SU-DHL-6 (cell line): ENCODE measurements around the gene PLIN5.

ENCODE experiments used
- CTCF ChIP-seq: fragments of 200-600 bp; sonication (generic); IDR thresholded peaks from one replicate; pipeline ENCODE4 v1.5.1; 2017; ENCODE audit warnings: antibody characterized with exemption, mild to moderate bottlenecking, low read length, moderate library complexity; ENCODE audit not compliant: insufficient read depth, poor library complexity, severe bottlenecking
- EZH2phosphoT487 ChIP-seq: fragments of 200-600 bp; sonication (generic), shearing (Covaris generic); conservative IDR thresholded peaks from 2 replicates; pipeline ENCODE4 v1.6.1; 2018; ENCODE audit warnings: mild to moderate bottlenecking, antibody characterized with exemption, low read length, moderate library complexity, mixed read lengths

DNA sequence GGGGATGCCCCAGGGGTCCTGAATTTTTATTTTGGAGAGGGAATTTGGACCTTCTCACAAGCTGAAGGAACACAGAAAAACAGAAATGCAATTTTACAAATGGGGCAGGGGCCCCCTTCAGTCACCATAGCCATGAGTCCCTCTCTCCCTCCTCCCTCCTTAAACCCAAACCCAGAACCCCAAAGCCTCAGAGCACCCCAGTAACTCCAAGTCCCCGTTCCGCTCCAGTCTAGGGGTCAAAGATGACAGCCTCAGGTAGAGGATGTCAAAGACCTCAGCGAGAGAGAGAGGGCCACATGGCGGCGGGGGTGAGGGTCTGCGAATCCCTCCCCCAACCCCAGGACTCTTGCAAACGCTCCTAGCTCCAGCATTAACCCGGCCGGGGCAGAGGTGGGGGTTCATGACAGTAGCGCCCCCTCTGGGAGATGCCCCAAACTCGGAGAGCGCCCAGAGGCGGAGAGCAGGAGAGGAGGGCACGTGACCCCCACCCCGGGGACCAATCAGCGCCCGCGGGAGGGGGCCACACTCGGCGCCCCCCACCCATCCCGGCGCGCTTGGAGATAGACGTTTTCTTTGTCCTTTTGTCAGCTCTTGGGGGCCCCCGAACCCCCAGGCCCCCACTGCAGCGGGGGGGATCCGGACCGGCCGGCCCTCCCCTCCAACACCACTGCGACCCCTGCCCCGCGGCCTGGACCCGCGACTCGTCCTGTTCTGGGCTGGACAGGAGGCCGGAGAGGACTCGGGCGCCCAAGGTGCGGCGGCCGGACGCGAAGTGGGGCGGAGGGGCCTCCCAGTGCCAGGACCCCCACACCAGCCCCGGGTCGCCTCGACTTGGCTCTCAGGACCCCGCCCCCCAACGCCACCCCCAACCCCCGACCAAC, 45.2 kb upstream of the PLIN5 start:
- no peak for TF ChIP-seq EZH2phosphoT487
- no peak for TF ChIP-seq CTCF
